ENCODE measurements around the gene NANP.

The NANP gene

GRCh38 chr20:25566821-25567220 is 57.0 kb downstream of the NANP start:
- DNase-seq (ENCODE audit: extremely low read depth, low read depth), result no peak
- TF ChIP-seq CTCF (IDR thresholded peaks at IDR 0.05; ENCODE audit: low read depth, low read length), result no peak

- no peak for TF ChIP-seq CTCF (IDR thresholded peaks at IDR 0.05; ENCODE audit: low read depth, low read length)
- no peak for DNase-seq (ENCODE audit: extremely low read depth, low read depth)
These were observed 58.1 kb downstream of the NANP start for GRCh38 chr20:25565578-25566157.

- no peak for TF ChIP-seq CTCF (IDR thresholded peaks at IDR 0.05; ENCODE audit: low read depth, low read length)
- no peak for DNase-seq (ENCODE audit: extremely low read depth, low read depth)
These were observed 59.9 kb downstream of the NANP start for GRCh38 chr20:25563876-25564275.

- TF ChIP-seq CTCF (IDR thresholded peaks at IDR 0.05; ENCODE audit: low read depth, low read length), result no peak
- DNase-seq (ENCODE audit: extremely low read depth, low read depth), result no peak
These were observed 60.5 kb downstream of the NANP start for GRCh38 chr20:25563362-25563761.
